Measurements from ENCODE around the gene APPL1. TPM values are rescaled to one million over a fixed set of nuclear protein-coding genes. Genes with fewer than 3 reads are reported as not detected.

Gene APPL1
- total RNA-seq, 1 donor from 2014 or later, result 42.3 TPM

- H3K9me3 ChIP-seq (ENCODE audit: low read depth), result no peaks in the 10 kb centered on the region
- no peak overlapping the region for H3K4me3 ChIP-seq
- peaks cover under 1% of the 10 kb centered on the region for H3K36me3 ChIP-seq
- no peak overlapping the region for H3K27ac ChIP-seq
- H3K4me1 Mint-ChIP-seq, result no peaks in the 10 kb centered on the region
- H3K27me3 Mint-ChIP-seq (ENCODE audit: insufficient read depth, low read depth), result no peaks in the 10 kb centered on the region
- H3K4me2 ChIP-seq, result no peak overlapping the region
- no peaks in the 10 kb centered on the region for H3K4me1 ChIP-seq
- H4K20me1 ChIP-seq (ENCODE audit: low read depth), result no peaks in the 10 kb centered on the region
- H3K9ac ChIP-seq, result no peak overlapping the region
- H3K36me3 Mint-ChIP-seq, result peaks cover 14% of the 10 kb centered on the region
- DNase-seq (ENCODE audit: low spot score), result no peak
- TF ChIP-seq EZH2phosphoT487 (IDR thresholded peaks at IDR 0.05) (no peak), EZH2 (IDR thresholded peaks at IDR 0.05) (no peak), CTCF (IDR thresholded peaks at IDR 0.05) (no peak)
- no peak overlapping the region for H2AFZ ChIP-seq (replicated peaks)
- no peak overlapping the region for H3K4me3 Mint-ChIP-seq
- H3K27me3 ChIP-seq, result no peaks in the 10 kb centered on the region
- no peaks in the 10 kb centered on the region for H3K9me3 Mint-ChIP-seq
- H3K79me2 ChIP-seq (ENCODE audit: low read depth), result no peaks in the 10 kb centered on the region
- H3K27ac Mint-ChIP-seq, result no peak overlapping the region
- H3F3A ChIP-seq (ENCODE audit: low read depth), result no peaks in the 10 kb centered on the region
Observed at GRCh38 chr3:57278237-57278636, 50.7 kb downstream of the APPL1 start.

GRCh38 chr3:57279685-57280084 lies 52.2 kb downstream of the APPL1 start:
- Mint-ChIP-seq H3K4me3 (no peak overlapping the region), H3K9me3 (no peaks in the 10 kb centered on the region), H3K27ac (no peak overlapping the region), H3K27me3 (ENCODE audit: insufficient read depth, low read depth) (no peaks in the 10 kb centered on the region), H3K4me1 (no peaks in the 10 kb centered on the region), H3K36me3 (peaks cover 12% of the 10 kb centered on the region)
- no peak overlapping the region for H3K4me3 ChIP-seq
- H3K9ac ChIP-seq, result no peak overlapping the region
- H3K4me1 ChIP-seq, result no peaks in the 10 kb centered on the region
- H3K27ac ChIP-seq, result no peak overlapping the region
- H4K20me1 ChIP-seq (ENCODE audit: low read depth), result no peaks in the 10 kb centered on the region
- no peak overlapping the region for H3K4me2 ChIP-seq
- H3F3A ChIP-seq (ENCODE audit: low read depth), result no peaks in the 10 kb centered on the region
- no peak for TF ChIP-seq EZH2phosphoT487 (IDR thresholded peaks at IDR 0.05)
- TF ChIP-seq CTCF (IDR thresholded peaks at IDR 0.05), result no peak
- no peak for TF ChIP-seq EZH2 (IDR thresholded peaks at IDR 0.05)
- H2AFZ ChIP-seq (replicated peaks), result no peak overlapping the region
- no peak for DNase-seq (ENCODE audit: low spot score)
- H3K9me3 ChIP-seq (ENCODE audit: low read depth), result no peaks in the 10 kb centered on the region
- H3K27me3 ChIP-seq, result no peaks in the 10 kb centered on the region
- H3K36me3 ChIP-seq, result no peaks in the 10 kb centered on the region
- no peaks in the 10 kb centered on the region for H3K79me2 ChIP-seq (ENCODE audit: low read depth)

- H3K4me3 Mint-ChIP-seq, result no peak overlapping the region
- H3K27ac ChIP-seq, result no peak overlapping the region
- no peaks in the 10 kb centered on the region for H3K4me1 ChIP-seq
- no peaks in the 10 kb centered on the region for H3K4me1 Mint-ChIP-seq
- H3K4me2 ChIP-seq, result no peak overlapping the region
- no peaks in the 10 kb centered on the region for H3K27me3 ChIP-seq
- H3K9me3 Mint-ChIP-seq, result peaks cover 1% of the 10 kb centered on the region
- DNase-seq (ENCODE audit: low spot score), result no peak
- H2AFZ ChIP-seq (replicated peaks), result no peak overlapping the region
- no peaks in the 10 kb centered on the region for H3F3A ChIP-seq (ENCODE audit: low read depth)
- TF ChIP-seq EZH2 (IDR thresholded peaks at IDR 0.05) (no peak), EZH2phosphoT487 (IDR thresholded peaks at IDR 0.05) (no peak), CTCF (IDR thresholded peaks at IDR 0.05) (no peak)
- H3K79me2 ChIP-seq (ENCODE audit: low read depth), result no peaks in the 10 kb centered on the region
- H3K4me3 ChIP-seq, result no peak overlapping the region
- peaks cover 9% of the 10 kb centered on the region for H3K36me3 Mint-ChIP-seq
- H3K9ac ChIP-seq, result no peak overlapping the region
- no peaks in the 10 kb centered on the region for H4K20me1 ChIP-seq (ENCODE audit: low read depth)
- no peaks in the 10 kb centered on the region for H3K27me3 Mint-ChIP-seq (ENCODE audit: insufficient read depth, low read depth)
- peaks cover 6% of the 10 kb centered on the region for H3K36me3 ChIP-seq
- H3K9me3 ChIP-seq (ENCODE audit: low read depth), result peaks cover 5% of the 10 kb centered on the region
- no peak overlapping the region for H3K27ac Mint-ChIP-seq
Observed at GRCh38 chr3:57281715-57282114, 54.2 kb downstream of the APPL1 start.
